HepG2 (cell line): ENCODE results near the gene PTMA. TPM values are rescaled to one million over a fixed set of nuclear protein-coding genes. Genes with fewer than 3 reads are reported as not detected.
A peak's percentile ranks its signal among the peaks of the same experiment; 100 is the strongest.

ENCODE experiments used
- CBFB ChIP-seq: sonication (generic); formaldehyde crosslinking; IDR thresholded peaks from 2 replicates; pipeline ENCODE4 v1.4.0; 2020; ENCODE audit warnings: missing genetic modification reagents
- MLXIP ChIP-seq: sonication (generic); formaldehyde crosslinking; IDR thresholded peaks from 2 replicates; pipeline ENCODE4 v1.9.0; 2021; ENCODE audit warnings: missing genetic modification reagents, borderline replicate concordance
- NCOA1 ChIP-seq: sonication (generic); formaldehyde crosslinking; IDR thresholded peaks from 2 replicates; pipeline ENCODE4 v1.9.0; 2021; ENCODE audit warnings: missing genetic modification reagents
- NFKBIZ ChIP-seq: IDR thresholded peaks from 2 replicates; pipeline ENCODE4 v1.6.1; 2018; ENCODE audit warnings: missing genetic modification reagents, missing compliant biosample characterization
- NR2F6 ChIP-seq, 2 experiments: IDR thresholded peaks; 2 replicates each; pipeline ENCODE4 v1.6.1; 2016; ENCODE audit warnings: antibody characterized with exemption in 1 of 2, mild to moderate bottlenecking in 1 of 2
- POGK ChIP-seq: sonication (generic); formaldehyde crosslinking; conservative IDR thresholded peaks from 2 replicates; pipeline ENCODE4 v1.8.0; 2022; ENCODE audit warnings: mild to moderate bottlenecking, moderate library complexity, missing genetic modification reagents
- REXO4 ChIP-seq: sonication (generic); formaldehyde crosslinking; IDR thresholded peaks from 2 replicates; pipeline ENCODE4 v1.8.0; 2022; ENCODE audit warnings: missing genetic modification reagents, mild to moderate bottlenecking, borderline replicate concordance
- SIX1 ChIP-seq: sonication (generic); formaldehyde crosslinking; IDR thresholded peaks from 2 replicates; pipeline ENCODE4 v1.4.0; 2020; ENCODE audit warnings: missing genetic modification reagents, borderline replicate concordance
- SOX13 ChIP-seq, 3 experiments: fragments of 450-650 bp in 1 of 3; sonication (generic) in 1 of 3; formaldehyde crosslinking in 1 of 3; IDR thresholded peaks in 2 of 3; conservative IDR thresholded peaks in 1 of 3; 2 replicates each; pipeline versions ENCODE4 v1.5.0 to v1.6.1; 2016 to 2020; ENCODE audit warnings: antibody characterized with exemption in 1 of 3, mild to moderate bottlenecking in 1 of 3, missing compliant biosample characterization in 1 of 3, missing genetic modification reagents in 1 of 3, moderate library complexity in 1 of 3
- TBL1XR1 ChIP-seq: fragments of 150-350 bp; IDR thresholded peaks from 2 replicates; pipeline ENCODE4 v1.6.1; 2014; ENCODE audit warnings: borderline replicate concordance, low read length; ENCODE audit not compliant: partially characterized antibody
- TMF1 ChIP-seq: sonication (generic); formaldehyde crosslinking; IDR thresholded peaks from 2 replicates; pipeline ENCODE4 v1.8.1; 2022; ENCODE audit warnings: low read depth, missing genetic modification reagents
- U2AF1 ChIP-seq: fragments of 200-400 bp; formaldehyde crosslinking; optimal IDR thresholded peaks from 2 replicates; pipeline ENCODE3; 2017; ENCODE audit warnings: mild to moderate bottlenecking, low read depth, low read length
- YEATS2 ChIP-seq: sonication (generic); formaldehyde crosslinking; IDR thresholded peaks from 2 replicates; pipeline ENCODE4 v1.4.0; 2020; ENCODE audit warnings: missing genetic modification reagents, borderline replicate concordance
- ZBTB34 ChIP-seq: sonication (generic); formaldehyde crosslinking; IDR thresholded peaks from 2 replicates; pipeline ENCODE4 v1.8.0; 2022; ENCODE audit warnings: mild to moderate bottlenecking, missing genetic modification reagents
- ZNF160 ChIP-seq: sonication (generic); formaldehyde crosslinking; IDR thresholded peaks from 2 replicates; pipeline ENCODE4 v1.8.0; 2022; ENCODE audit warnings: mild to moderate bottlenecking, inconsistent platforms, missing genetic modification reagents
- ZNF350 ChIP-seq: sonication (generic); formaldehyde crosslinking; IDR thresholded peaks from 2 replicates; pipeline ENCODE4 v1.4.0; 2020; ENCODE audit warnings: mild to moderate bottlenecking, low read depth, missing genetic modification reagents, borderline replicate concordance
- ZNF564 ChIP-seq: sonication (generic); formaldehyde crosslinking; IDR thresholded peaks from 2 replicates; pipeline ENCODE4 v1.8.1; 2023; ENCODE audit warnings: mild to moderate bottlenecking, missing genetic modification reagents
- ZNF614 ChIP-seq: IDR thresholded peaks from 2 replicates; pipeline ENCODE4 v1.6.1; 2018; ENCODE audit warnings: missing biosample characterization, missing genetic modification reagents, inconsistent platforms, borderline replicate concordance
- ZNF704 ChIP-seq: sonication (generic); formaldehyde crosslinking; IDR thresholded peaks from 2 replicates; pipeline ENCODE4 v1.8.1; 2023; ENCODE audit warnings: mild to moderate bottlenecking, inconsistent platforms, moderate library complexity, missing genetic modification reagents, borderline replicate concordance
- ZNF749 ChIP-seq: sonication (generic); formaldehyde crosslinking; IDR thresholded peaks from 2 replicates; pipeline ENCODE4 v1.8.0; 2022; ENCODE audit warnings: mild to moderate bottlenecking, missing genetic modification reagents, moderate library complexity, borderline replicate concordance
- polyA plus RNA-seq, 8 experiments: library from polyadenylated mRNA; depleted of rRNA in 3 of 8; stranded (reverse) in 7 of 8; unstranded in 1 of 8; fragments of >200 nt; fragmentation: Illumina TruSeq in 4 of 8; extraction: Trizol in 4 of 8; gene quantifications; 2 replicates each; pipeline versions ENCODE4 v1.2.1 to v1.2.3, GENCODE V29; 2011 to 2016; ENCODE audit warnings: low read depth in 4 of 8, missing spikeins in 1 of 8, mixed read lengths in 1 of 8; ENCODE audit not compliant: insufficient read depth in 1 of 8
- total RNA-seq, 5 experiments: library from RNA; depleted of rRNA; stranded (reverse); fragments of >200 nt; fragmentation: Illumina TruSeq; extraction: Trizol; gene quantifications; 2 replicates each; pipeline ENCODE4 v1.2.3, GENCODE V29; 2016; ENCODE audit warnings: low read depth in 1 of 5

Gene PTMA
- total and polyA plus RNA-seq, 2 of the 13 experiments (the other 11 are each of a cell fraction or from before 2014, with no cell fraction given) = 190 to 1,086 TPM

GRCh38 chr2:231701456-231702373 is 6.6 kb upstream of the PTMA start (continued):
- TF ChIP-seq POGK (0 out of 2 replicates have a peak, but pooled peaks have one; percentile 35), ZNF749 (CRISPR knock-in tag) (0 out of 2 replicates have a peak, but pooled peaks have one; percentile 51), ZNF564 (CRISPR knock-in tag) (peak; percentile 66; the same call in 1 of the 2 replicates), U2AF1 (no peak), NFKBIZ (CRISPR knock-in tag) (no peak), ZNF350 (CRISPR knock-in tag) (peak; percentile 39; the same call in 1 of the 2 replicates), TBL1XR1 (no peak), SOX13 (IDR thresholded peaks at IDR 0.05) (no peak), SOX13 (CRISPR knock-in tag; conservative IDR thresholded peaks at IDR 0.05 in 1 of 2, IDR thresholded peaks at IDR 0.05 in 1 of 2) (no peak), TMF1 (CRISPR knock-in tag) (peak; percentile 92), ZNF704 (CRISPR knock-in tag) (peak; percentile 49; the same call in 1 of the 2 replicates), MLXIP (CRISPR knock-in tag) (no peak), SIX1 (CRISPR knock-in tag) (no peak), NCOA1 (no peak), REXO4 (CRISPR knock-in tag) (no peak), CBFB (CRISPR knock-in tag) (peak; percentile 31; the same call in 1 of the 2 replicates), ZNF160 (CRISPR knock-in tag) (no peak), ZNF614 (CRISPR knock-in tag) (peak; percentile 20; the same call in 1 of the 2 replicates), YEATS2 (CRISPR knock-in tag) (peak; percentile 74), NR2F6 (IDR thresholded peaks at IDR 0.05) (no peak), NR2F6 (CRISPR knock-in tag; IDR thresholded peaks at IDR 0.05) (0 out of 2 replicates have a peak, but pooled peaks have one; percentile 4), ZBTB34 (CRISPR knock-in tag) (no peak)
